WTC11 (cell line): ENCODE results near the gene EGF. TPM values are rescaled to one million over a fixed set of nuclear protein-coding genes. Genes with fewer than 3 reads are reported as not detected.

ENCODE experiments used
- ATAC-seq: fragments of 200-7000 bp; cut with Tn5 transposase; 2 replicates; pipeline ENCODE4 v1.10.0; 2021; ENCODE audit warnings: mild to moderate bottlenecking, moderate library complexity
- CTCF ChIA-PET: fragments of 300-600 bp; sonication (Branson Sonifier 250); formaldehyde crosslinking; loops from one replicate; lab custom pipeline; 2021; ENCODE audit warnings: antibody characterized with exemption; lab: Charles Lee
- POLR2A ChIA-PET: fragments of 350-600 bp; sonication (Branson Sonifier 250); formaldehyde crosslinking; loops from one replicate; lab custom pipeline; 2021; ENCODE audit warnings: antibody characterized with exemption; lab: Charles Lee
- DNase-seq: peaks from one replicate; pipeline ENCODE4 v3.0.0; 2021; ENCODE audit warnings: low spot score
- H3K27ac Mint-ChIP-seq: 2 replicates; pipeline ENCODE4 v1.8.0; 2021; ENCODE audit warnings: mixed read lengths
- H3K27me3 Mint-ChIP-seq: 2 replicates; pipeline ENCODE4 v1.8.0; 2021; ENCODE audit warnings: low read depth, mild to moderate bottlenecking, moderate library complexity, mixed read lengths
- H3K36me3 Mint-ChIP-seq: 2 replicates; pipeline ENCODE4 v1.8.0; 2021; ENCODE audit warnings: mixed read lengths
- H3K4me1 Mint-ChIP-seq: 2 replicates; pipeline ENCODE4 v1.8.0; 2022; ENCODE audit warnings: mixed read lengths
- H3K4me3 Mint-ChIP-seq: 2 replicates; pipeline ENCODE4 v1.8.0; 2021; ENCODE audit warnings: mild to moderate bottlenecking, moderate library complexity, mixed read lengths
- H3K9me3 Mint-ChIP-seq: 2 replicates; pipeline ENCODE4 v1.8.0; 2021; ENCODE audit warnings: mixed read lengths
- ATF3 ChIP-seq: sonication (generic); formaldehyde crosslinking; conservative IDR thresholded peaks from 2 replicates; pipeline ENCODE4 v1.8.1; 2022; ENCODE audit warnings: mild to moderate bottlenecking, missing genetic modification reagents
- CTCF ChIP-seq: fragments of 200-600 bp; IDR thresholded peaks from 2 replicates; pipeline ENCODE4 v1.8.0; 2022; ENCODE audit warnings: antibody characterized with exemption
- E2F1 ChIP-seq: sonication (generic); formaldehyde crosslinking; IDR thresholded peaks from 2 replicates; pipeline ENCODE4 v1.8.0; 2022; ENCODE audit warnings: mild to moderate bottlenecking, missing genetic modification reagents
- EMX1 ChIP-seq: fragments of 250-450 bp; sonication (Bioruptor Pico); IDR thresholded peaks from 2 replicates; pipeline ENCODE4 v1.8.0; 2021; ENCODE audit warnings: mild to moderate bottlenecking
- ETV6 ChIP-seq: sonication (generic); formaldehyde crosslinking; IDR thresholded peaks from 2 replicates; pipeline ENCODE4 v1.8.1; 2022; ENCODE audit warnings: mild to moderate bottlenecking, missing genetic modification reagents
- FOXK1 ChIP-seq: sonication (generic); formaldehyde crosslinking; IDR thresholded peaks from 2 replicates; pipeline ENCODE4 v1.8.0; 2022; ENCODE audit warnings: mild to moderate bottlenecking, moderate library complexity, missing genetic modification reagents
- FOXP1 ChIP-seq: sonication (generic); formaldehyde crosslinking; IDR thresholded peaks from 2 replicates; pipeline ENCODE4 v1.8.0; 2022; ENCODE audit warnings: missing genetic modification reagents, mild to moderate bottlenecking, moderate library complexity, borderline replicate concordance
- HMGA2 ChIP-seq: fragments of 250-450 bp; sonication (Bioruptor Pico); IDR thresholded peaks from 2 replicates; pipeline ENCODE4 v1.4.0; 2021; ENCODE audit warnings: mild to moderate bottlenecking, moderate library complexity
- HMGXB4 ChIP-seq: sonication (generic); formaldehyde crosslinking; IDR thresholded peaks from 2 replicates; pipeline ENCODE4 v1.8.1; 2023; ENCODE audit warnings: mild to moderate bottlenecking, moderate library complexity, missing genetic modification reagents
- IRF2 ChIP-seq: sonication (generic); formaldehyde crosslinking; IDR thresholded peaks from 2 replicates; pipeline ENCODE4 v1.8.0; 2022; ENCODE audit warnings: low read depth, missing genetic modification reagents, borderline replicate concordance
- MXD4 ChIP-seq: fragments of 250-450 bp; sonication (Bioruptor Pico); IDR thresholded peaks from 2 replicates; pipeline ENCODE4 v1.8.0; 2021; ENCODE audit warnings: mild to moderate bottlenecking, moderate library complexity, borderline replicate concordance
- NFATC4 ChIP-seq: fragments of 250-450 bp; sonication (Bioruptor Pico); IDR thresholded peaks from 2 replicates; pipeline ENCODE4 v1.9.0; 2021; ENCODE audit warnings: mild to moderate bottlenecking
- NFE2L1 ChIP-seq: sonication (generic); formaldehyde crosslinking; IDR thresholded peaks from 2 replicates; pipeline ENCODE4 v1.8.1; 2023; ENCODE audit warnings: missing genetic modification reagents
- NR1H2 ChIP-seq: sonication (generic); formaldehyde crosslinking; IDR thresholded peaks from 2 replicates; pipeline ENCODE4 v1.9.0; 2021; ENCODE audit warnings: mild to moderate bottlenecking, moderate library complexity, missing genetic modification reagents
- RELA ChIP-seq: sonication (generic); formaldehyde crosslinking; IDR thresholded peaks from 2 replicates; pipeline ENCODE4 v1.8.1; 2022; ENCODE audit warnings: missing genetic modification reagents, mild to moderate bottlenecking, borderline replicate concordance
- ZMAT4 ChIP-seq: fragments of 250-450 bp; sonication (Bioruptor Pico); IDR thresholded peaks from 2 replicates; pipeline ENCODE4 v1.9.0; 2021; ENCODE audit warnings: mild to moderate bottlenecking
- ZNF263 ChIP-seq: sonication (generic); formaldehyde crosslinking; IDR thresholded peaks from 2 replicates; pipeline ENCODE4 v1.8.1; 2022; ENCODE audit warnings: low read depth, mild to moderate bottlenecking, moderate library complexity, missing genetic modification reagents
- ZNF281 ChIP-seq: sonication (generic); formaldehyde crosslinking; IDR thresholded peaks from 2 replicates; pipeline ENCODE4 v1.8.0; 2023; ENCODE audit warnings: mild to moderate bottlenecking, missing genetic modification reagents
- ZNF317 ChIP-seq: sonication (generic); formaldehyde crosslinking; IDR thresholded peaks from 2 replicates; pipeline ENCODE4 v1.8.1; 2023; ENCODE audit warnings: low read depth, mild to moderate bottlenecking, moderate library complexity, missing genetic modification reagents, borderline replicate concordance
- total RNA-seq: library from RNA; stranded (reverse); gene quantifications from 3 replicates; pipeline ENCODE4 v1.2.3, GENCODE V29; 2021

Gene EGF
- total RNA-seq, 1 experiment from 2014 or later, result 2.5 TPM

- no peak for TF ChIP-seq IRF2 (CRISPR knock-in tag)
- peak; percentile 99 for TF ChIP-seq HMGA2
- POLR2A ChIA-PET, result no interaction called here
- H3K9me3 Mint-ChIP-seq, result no peaks in the 10 kb centered on the region
- ATAC-seq, result no peak
- no peaks in the 10 kb centered on the region for H3K36me3 Mint-ChIP-seq
- no peak overlapping the region for H3K4me3 Mint-ChIP-seq
- H3K27ac Mint-ChIP-seq, result no peak overlapping the region
- no peak for DNase-seq
- H3K4me1 Mint-ChIP-seq, result peaks cover 18% of the 10 kb centered on the region
- CTCF ChIA-PET, result no interaction called here
- no peaks in the 10 kb centered on the region for H3K27me3 Mint-ChIP-seq
These were observed 69.3 kb downstream of the EGF start for GRCh38 chr4:109981936-109982335.

- H3K4me1 Mint-ChIP-seq, result peaks cover 18% of the 10 kb centered on the region
- ATAC-seq (no peak), DNase-seq (no peak)
- POLR2A ChIA-PET, result no interaction called here
- no peaks in the 10 kb centered on the region for H3K9me3 Mint-ChIP-seq
- no peaks in the 10 kb centered on the region for H3K36me3 Mint-ChIP-seq
- CTCF ChIA-PET, result no interaction called here
- no peak overlapping the region for H3K4me3 Mint-ChIP-seq
- TF ChIP-seq MXD4 (CRISPR knock-in tag) (no peak), NFATC4 (CRISPR knock-in tag) (no peak), FOXP1 (CRISPR knock-in tag) (no peak), E2F1 (no peak), ATF3 (CRISPR knock-in tag) (no peak), EMX1 (CRISPR knock-in tag) (no peak), ZNF317 (CRISPR knock-in tag) (no peak), ZMAT4 (CRISPR knock-in tag) (no peak)
- H3K27me3 Mint-ChIP-seq, result no peaks in the 10 kb centered on the region
- H3K27ac Mint-ChIP-seq, result no peak overlapping the region
These were observed 69.8 kb downstream of the EGF start for GRCh38 chr4:109982521-109982920.

- Mint-ChIP-seq H3K36me3 (no peaks in the 10 kb centered on the region), H3K27me3 (no peaks in the 10 kb centered on the region), H3K4me1 (no peaks in the 10 kb centered on the region), H3K9me3 (no peaks in the 10 kb centered on the region), H3K27ac (no peak overlapping the region), H3K4me3 (no peak overlapping the region)
- no peak for ATAC-seq
- DNase-seq, result no peak
- ChIA-PET POLR2A (no interaction called here), CTCF (no interaction called here)
- TF ChIP-seq CTCF (no peak), RELA (CRISPR knock-in tag) (no peak), FOXP1 (CRISPR knock-in tag) (no peak), NR1H2 (CRISPR knock-in tag) (no peak), ZNF263 (CRISPR knock-in tag) (no peak), ETV6 (CRISPR knock-in tag) (no peak), ZNF281 (CRISPR knock-in tag) (no peak), FOXK1 (CRISPR knock-in tag) (no peak), HMGXB4 (CRISPR knock-in tag) (no peak), NFE2L1 (no peak)
These were observed 73.6 kb downstream of the EGF start for GRCh38 chr4:109985993-109986974.
